Smooth muscle cell (in vitro differentiated cells): ENCODE results near the gene MTA3. TPM values are rescaled to one million over a fixed set of nuclear protein-coding genes. Genes with fewer than 3 reads are reported as not detected.

ENCODE experiments used
- DNase-seq: peaks from one replicate; lab custom pipeline; 2025; ENCODE audit not compliant: unreplicated experiment; lab: John Stamatoyannopoulos, UW
- H2AFZ ChIP-seq: fragments of 200-600 bp; sonication (generic); 2 replicates; pipeline ENCODE4 v1.6.0; 2016; ENCODE audit warnings: antibody characterized with exemption, low read depth, mild to moderate bottlenecking
- H3F3A ChIP-seq: fragments of 200-600 bp; sonication (generic); 2 replicates; pipeline ENCODE4 v1.6.0; 2017; ENCODE audit warnings: antibody characterized with exemption, low read depth
- H3K27ac ChIP-seq: fragments of 200-600 bp; sonication (generic); 2 replicates; pipeline ENCODE4 v1.5.1; 2016; ENCODE audit warnings: low read depth, mild to moderate bottlenecking
- H3K27me3 ChIP-seq: fragments of 200-600 bp; sonication (generic); 2 replicates; pipeline ENCODE4 v1.6.1; 2016; ENCODE audit warnings: low read depth, mild to moderate bottlenecking
- H3K36me3 ChIP-seq: fragments of 200-600 bp; sonication (generic); 2 replicates; pipeline ENCODE4 v1.5.1; 2016; ENCODE audit warnings: low read depth
- H3K4me1 ChIP-seq: fragments of 200-600 bp; sonication (generic); 2 replicates; pipeline ENCODE4 v1.5.1; 2016; ENCODE audit warnings: low read depth
- H3K4me2 ChIP-seq: fragments of 200-600 bp; sonication (generic); 2 replicates; pipeline ENCODE4 v1.6.0; 2016; ENCODE audit warnings: mild to moderate bottlenecking
- H3K4me3 ChIP-seq: fragments of 200-600 bp; sonication (generic); 2 replicates; pipeline ENCODE4 v1.5.1; 2016; ENCODE audit warnings: mild to moderate bottlenecking
- H3K79me2 ChIP-seq: fragments of 200-600 bp; sonication (generic); 2 replicates; pipeline ENCODE4 v1.6.0; 2016; ENCODE audit warnings: low read depth, mild to moderate bottlenecking
- H3K9ac ChIP-seq: fragments of 200-600 bp; sonication (generic); 2 replicates; pipeline ENCODE4 v1.6.0; 2016; ENCODE audit warnings: low read depth
- H3K9me3 ChIP-seq: fragments of 200-600 bp; sonication (generic); replicated peaks from 2 replicates; pipeline ENCODE4 v1.5.1; 2016; ENCODE audit warnings: low read depth
- H4K20me1 ChIP-seq: fragments of 200-600 bp; sonication (generic); 2 replicates; pipeline ENCODE4 v1.6.0; 2016; ENCODE audit warnings: low read depth
- WGBS: methylation state at CpG from one replicate; pipeline ENCODE4 v1.1.7; 2016; ENCODE audit warnings: low lambda C conversion rate; 5-methylcytosine and 5-hydroxymethylcytosine counted together
- polyA plus RNA-seq: library from polyadenylated mRNA; unstranded; fragments of >200 nt; fragmentation: Nextera tagmentation; extraction: Ambion mirVana; gene quantifications from 2 replicates; pipeline ENCODE4 v1.2.1, GENCODE V29; 2016
- total RNA-seq: library from RNA; depleted of rRNA; stranded (reverse); fragments of >200 nt; gene quantifications from 2 replicates; pipeline ENCODE4 v1.2.3, GENCODE V29; 2014
- TF ChIP-seq, protein P1 (sequence below): fragments of 200-600 bp; sonication (generic); IDR thresholded peaks from 2 replicates; pipeline ENCODE4 v1.5.1; 2017; ENCODE audit warnings: borderline replicate concordance, mild to moderate bottlenecking, antibody characterized with exemption; ENCODE audit not compliant: insufficient read depth, poor library complexity, severe bottlenecking

MTA3 gene
- total and polyA plus RNA-seq, 2 experiments from 2014 or later, result 27.5 to 29.8 TPM

DNA sequence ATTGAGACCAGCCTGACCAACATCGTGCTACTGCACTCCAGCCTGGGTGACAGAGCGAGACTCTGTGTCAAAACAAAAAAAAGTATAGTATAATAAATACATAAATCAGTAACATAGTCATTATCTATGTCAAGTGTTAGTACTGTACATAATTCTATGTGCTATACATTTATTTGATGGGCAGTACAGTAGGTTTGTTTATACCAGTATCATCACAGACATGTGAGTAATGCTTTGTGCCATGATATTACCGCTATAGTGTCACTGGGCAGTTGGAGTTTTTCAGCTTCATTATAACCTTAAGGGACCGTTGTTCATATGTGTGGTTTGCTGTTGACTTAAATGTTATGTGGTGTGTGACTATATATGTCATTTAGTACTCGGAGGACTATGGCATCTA lies 24.9 kb downstream of the MTA3 start:
- DNase-seq, result no peak
- H3F3A ChIP-seq, result no peaks in the 10 kb centered on the region
- H3K36me3 ChIP-seq, result no peaks in the 10 kb centered on the region
- no peak overlapping the region for H3K9ac ChIP-seq
- peaks cover 73% of the 10 kb centered on the region for H3K79me2 ChIP-seq
- H3K4me3 ChIP-seq, result no peak overlapping the region
- H3K4me1 ChIP-seq, result no peaks in the 10 kb centered on the region
- no peaks in the 10 kb centered on the region for H3K27me3 ChIP-seq
- H3K27ac ChIP-seq, result no peak overlapping the region
- no peaks in the 10 kb centered on the region for H3K9me3 ChIP-seq
- peaks cover 79% of the 10 kb centered on the region for H4K20me1 ChIP-seq
- 97% methylated on average over 5 of the region's 5 CpGs for WGBS
- TF ChIP-seq, protein P1, sequence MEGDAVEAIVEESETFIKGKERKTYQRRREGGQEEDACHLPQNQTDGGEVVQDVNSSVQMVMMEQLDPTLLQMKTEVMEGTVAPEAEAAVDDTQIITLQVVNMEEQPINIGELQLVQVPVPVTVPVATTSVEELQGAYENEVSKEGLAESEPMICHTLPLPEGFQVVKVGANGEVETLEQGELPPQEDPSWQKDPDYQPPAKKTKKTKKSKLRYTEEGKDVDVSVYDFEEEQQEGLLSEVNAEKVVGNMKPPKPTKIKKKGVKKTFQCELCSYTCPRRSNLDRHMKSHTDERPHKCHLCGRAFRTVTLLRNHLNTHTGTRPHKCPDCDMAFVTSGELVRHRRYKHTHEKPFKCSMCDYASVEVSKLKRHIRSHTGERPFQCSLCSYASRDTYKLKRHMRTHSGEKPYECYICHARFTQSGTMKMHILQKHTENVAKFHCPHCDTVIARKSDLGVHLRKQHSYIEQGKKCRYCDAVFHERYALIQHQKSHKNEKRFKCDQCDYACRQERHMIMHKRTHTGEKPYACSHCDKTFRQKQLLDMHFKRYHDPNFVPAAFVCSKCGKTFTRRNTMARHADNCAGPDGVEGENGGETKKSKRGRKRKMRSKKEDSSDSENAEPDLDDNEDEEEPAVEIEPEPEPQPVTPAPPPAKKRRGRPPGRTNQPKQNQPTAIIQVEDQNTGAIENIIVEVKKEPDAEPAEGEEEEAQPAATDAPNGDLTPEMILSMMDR, result no peak
- H2AFZ ChIP-seq, result no peak overlapping the region
- no peak overlapping the region for H3K4me2 ChIP-seq

DNA sequence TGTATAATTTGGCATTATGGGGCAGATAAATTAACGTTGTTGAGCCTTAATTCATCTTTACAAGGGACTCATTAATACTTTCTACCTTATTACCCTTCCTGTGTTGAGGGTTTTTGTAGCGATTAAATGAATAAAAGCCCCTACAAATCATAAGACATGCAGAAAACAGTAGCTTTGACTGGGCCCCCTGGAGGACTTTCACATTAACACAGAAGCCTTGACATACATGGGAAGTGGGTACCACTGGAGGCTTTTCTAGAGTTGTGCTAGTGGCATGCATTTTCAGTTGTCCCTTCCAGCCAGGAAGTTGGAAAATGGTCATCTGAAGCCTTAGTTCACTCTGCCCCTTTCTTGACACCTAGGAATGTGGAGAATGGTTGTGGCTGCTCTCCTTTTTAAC lies 30.2 kb downstream of the MTA3 start:
- H3K9me3 ChIP-seq, result no peaks in the 10 kb centered on the region
- H4K20me1 ChIP-seq, result peaks cover 88% of the 10 kb centered on the region
- H3K27me3 ChIP-seq, result no peaks in the 10 kb centered on the region
- no peak overlapping the region for H3K4me2 ChIP-seq
- DNase-seq, result no peak
- no peaks in the 10 kb centered on the region for H3F3A ChIP-seq
- 87% methylated on average over 2 of the region's 2 CpGs for WGBS
- no peaks in the 10 kb centered on the region for H3K4me1 ChIP-seq
- no peak overlapping the region for H3K9ac ChIP-seq
- H3K4me3 ChIP-seq, result no peak overlapping the region
- H3K27ac ChIP-seq, result no peak overlapping the region
- peaks cover 60% of the 10 kb centered on the region for H3K79me2 ChIP-seq
- no peaks in the 10 kb centered on the region for H3K36me3 ChIP-seq
- TF ChIP-seq, protein P1, result no peak
- no peak overlapping the region for H2AFZ ChIP-seq

DNA sequence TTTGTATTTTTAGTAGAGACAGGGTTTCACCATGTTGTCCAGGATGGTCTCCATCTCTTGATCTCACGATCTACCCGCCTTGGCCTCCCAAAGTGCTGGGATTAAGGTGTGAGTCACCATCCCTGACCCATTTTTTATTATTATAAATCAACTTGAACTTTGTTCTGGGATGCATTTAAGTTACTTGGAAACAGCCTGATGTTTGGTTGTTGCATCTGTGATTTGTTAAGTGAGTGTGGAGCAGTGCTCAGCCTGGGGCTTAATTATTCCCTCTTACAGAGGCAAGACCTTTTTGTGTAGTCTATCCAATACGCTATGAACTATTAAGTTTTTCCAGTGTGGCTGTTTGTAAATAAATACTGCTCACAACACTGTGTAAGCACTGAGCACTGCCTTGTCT lies 32.6 kb downstream of the MTA3 start:
- Histone ChIP-seq H3K9me3 (no peaks in the 10 kb centered on the region), H2AFZ (no peak overlapping the region), H3F3A (no peaks in the 10 kb centered on the region), H3K9ac (no peak overlapping the region), H4K20me1 (peaks cover 77% of the 10 kb centered on the region), H3K4me1 (no peaks in the 10 kb centered on the region), H3K36me3 (no peaks in the 10 kb centered on the region), H3K4me2 (no peak overlapping the region), H3K27ac (no peak overlapping the region), H3K27me3 (no peaks in the 10 kb centered on the region), H3K79me2 (peaks cover 55% of the 10 kb centered on the region), H3K4me3 (no peak overlapping the region)
- no peak for DNase-seq
- WGBS, result 88% methylated on average over 3 of the region's 3 CpGs
- TF ChIP-seq, protein P1, result no peak

DNA sequence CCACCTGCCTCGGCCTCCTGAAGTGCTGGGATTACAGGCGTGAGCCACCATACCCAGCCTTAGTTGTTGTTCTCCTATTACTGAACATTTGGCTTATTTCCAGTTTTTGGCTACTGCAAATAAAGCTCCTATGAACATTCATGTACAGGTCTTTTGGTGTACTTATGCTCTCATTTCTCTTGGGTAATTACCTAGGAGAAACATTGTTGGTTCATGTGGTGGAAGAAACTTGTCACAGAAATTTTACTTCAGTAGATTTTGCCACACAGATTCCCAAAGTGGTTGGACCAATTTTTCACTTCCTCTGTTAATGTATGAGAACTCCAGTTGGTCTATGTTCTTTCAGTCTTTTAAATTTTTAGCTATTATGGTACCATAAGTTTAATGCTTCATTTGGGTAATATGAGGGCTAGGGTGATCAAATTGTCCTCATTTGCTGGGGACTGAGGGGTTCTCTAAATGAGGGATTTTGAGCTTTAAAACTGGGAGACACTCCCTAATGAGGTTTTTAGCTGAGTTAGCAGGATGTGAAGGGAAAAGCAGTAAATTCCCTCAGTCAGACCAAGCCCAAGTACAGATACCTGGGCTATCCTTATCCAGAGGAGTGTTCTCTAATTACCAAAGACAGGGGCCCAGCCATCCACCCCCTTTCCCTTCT lies 33.9 kb downstream of the MTA3 start:
- Histone ChIP-seq H3K4me2 (no peak overlapping the region), H3K9me3 (no peaks in the 10 kb centered on the region), H3F3A (no peaks in the 10 kb centered on the region), H3K4me3 (no peak overlapping the region), H2AFZ (no peak overlapping the region), H3K79me2 (peaks cover 43% of the 10 kb centered on the region), H3K27ac (no peak overlapping the region), H3K4me1 (no peaks in the 10 kb centered on the region), H3K9ac (no peak overlapping the region), H3K27me3 (no peaks in the 10 kb centered on the region), H4K20me1 (peaks cover 68% of the 10 kb centered on the region), H3K36me3 (no peaks in the 10 kb centered on the region)
- no peak for DNase-seq
- 98% methylated on average over 2 of the region's 2 CpGs for WGBS
- TF ChIP-seq, protein P1, result no peak
